Gastroesophageal sphincter (tissue), 3 donors: ENCODE measurements around the gene CATSPERE.

Experiments used
- EP300 ChIP-seq: sonication (generic); formaldehyde crosslinking; IDR thresholded peaks from one replicate; pipeline ENCODE4 v1.6.1; 2017; ENCODE audit warnings: antibody characterized with exemption, mild to moderate bottlenecking
- POLR2A ChIP-seq, 2 donors: fragments of 450-650 bp; IDR thresholded peaks; one replicate each; pipeline ENCODE4 v1.6.1; 2017; ENCODE audit warnings: antibody characterized with exemption in 2 of 2, mild to moderate bottlenecking in 2 of 2, moderate library complexity in 1 of 2
- TF ChIP-seq, protein P1 (sequence below), 4 experiments: fragments of 200-600 bp in 2 of 4; fragments of 450-650 bp in 2 of 4; sonication (generic) in 1 of 4; IDR thresholded peaks; one replicate each; pipeline ENCODE4 v1.5.1; 2017 to 2019; ENCODE audit warnings: antibody characterized with exemption in 4 of 4, mild to moderate bottlenecking in 2 of 4, moderate library complexity in 2 of 4

DNA sequence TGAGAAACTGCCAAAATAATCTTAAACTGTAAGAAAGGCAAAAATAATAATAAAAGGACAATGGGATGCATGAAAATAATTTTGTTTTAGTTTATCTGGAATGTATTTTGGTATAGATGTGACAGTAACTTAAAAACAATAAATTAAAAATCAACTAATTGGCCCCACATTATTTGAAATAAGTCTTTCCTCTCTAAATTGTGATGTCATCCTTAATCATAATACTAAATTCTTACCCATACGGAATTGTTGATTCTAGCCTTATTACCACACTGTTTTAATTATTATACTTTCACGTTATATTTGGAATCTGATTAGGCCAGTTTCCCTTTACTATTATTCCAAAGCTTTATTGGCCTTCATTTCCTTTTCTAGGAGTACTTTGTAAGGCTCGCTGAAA, 199.5 kb downstream of the CATSPERE start:
- TF ChIP-seq POLR2A (IDR thresholded peaks at IDR 0.05) (no peak), EP300 (no peak)
- TF ChIP-seq, protein P1, sequence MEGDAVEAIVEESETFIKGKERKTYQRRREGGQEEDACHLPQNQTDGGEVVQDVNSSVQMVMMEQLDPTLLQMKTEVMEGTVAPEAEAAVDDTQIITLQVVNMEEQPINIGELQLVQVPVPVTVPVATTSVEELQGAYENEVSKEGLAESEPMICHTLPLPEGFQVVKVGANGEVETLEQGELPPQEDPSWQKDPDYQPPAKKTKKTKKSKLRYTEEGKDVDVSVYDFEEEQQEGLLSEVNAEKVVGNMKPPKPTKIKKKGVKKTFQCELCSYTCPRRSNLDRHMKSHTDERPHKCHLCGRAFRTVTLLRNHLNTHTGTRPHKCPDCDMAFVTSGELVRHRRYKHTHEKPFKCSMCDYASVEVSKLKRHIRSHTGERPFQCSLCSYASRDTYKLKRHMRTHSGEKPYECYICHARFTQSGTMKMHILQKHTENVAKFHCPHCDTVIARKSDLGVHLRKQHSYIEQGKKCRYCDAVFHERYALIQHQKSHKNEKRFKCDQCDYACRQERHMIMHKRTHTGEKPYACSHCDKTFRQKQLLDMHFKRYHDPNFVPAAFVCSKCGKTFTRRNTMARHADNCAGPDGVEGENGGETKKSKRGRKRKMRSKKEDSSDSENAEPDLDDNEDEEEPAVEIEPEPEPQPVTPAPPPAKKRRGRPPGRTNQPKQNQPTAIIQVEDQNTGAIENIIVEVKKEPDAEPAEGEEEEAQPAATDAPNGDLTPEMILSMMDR (IDR thresholded peaks at IDR 0.05): no peak
